K562 (cell line): ENCODE results near the gene CCNL2. TPM values are rescaled to one million over a fixed set of nuclear protein-coding genes. Genes with fewer than 3 reads are reported as not detected.
A peak's percentile ranks its signal among the peaks of the same experiment; 100 is the strongest.

Experiments used
- CBX2 ChIP-seq: fragments of 200-600 bp; sonication (generic); IDR thresholded peaks from one replicate; pipeline ENCODE4 v1.6.1; 2012; ENCODE audit warnings: mild to moderate bottlenecking, low read length, inconsistent platforms; ENCODE audit not compliant: insufficient read depth, poor library complexity, severe bottlenecking
- CREBBP ChIP-seq: IDR thresholded peaks from one replicate; pipeline ENCODE4 v1.6.1; 2012; ENCODE audit warnings: low read depth, mild to moderate bottlenecking, control low read depth, inconsistent platforms, low read length
- CTBP1 ChIP-seq: fragments of 450-650 bp; IDR thresholded peaks from 2 replicates; pipeline ENCODE4 v1.6.1; 2016; ENCODE audit warnings: borderline replicate concordance
- ESRRA ChIP-seq: fragments of 450-650 bp; IDR thresholded peaks from 2 replicates; pipeline ENCODE4 v1.6.1; 2014; ENCODE audit warnings: low read depth, mild to moderate bottlenecking, moderate library complexity, borderline replicate concordance
- NCOA6 ChIP-seq: fragments of 450-650 bp; IDR thresholded peaks from 2 replicates; pipeline ENCODE4 v1.6.1; 2017; ENCODE audit warnings: mild to moderate bottlenecking
- NFE2L1 ChIP-seq: fragments of 450-650 bp; IDR thresholded peaks from 2 replicates; pipeline ENCODE4 v1.6.1; 2016; ENCODE audit warnings: missing genetic modification characterization, low read depth, mild to moderate bottlenecking, missing compliant biosample characterization, moderate library complexity, borderline replicate concordance
- NFIX ChIP-seq: fragments of 250-450 bp; sonication (Bioruptor Pico); IDR thresholded peaks from 2 replicates; pipeline ENCODE4 v1.4.0; 2020; ENCODE audit warnings: low read depth, mild to moderate bottlenecking, moderate library complexity
- NUFIP1 ChIP-seq: fragments of 450-650 bp; IDR thresholded peaks from 2 replicates; pipeline ENCODE4 v1.6.1; 2018; ENCODE audit not compliant: partially characterized antibody
- OTX1 ChIP-seq: fragments of 450-650 bp; formaldehyde crosslinking; IDR thresholded peaks from 2 replicates; pipeline ENCODE4 v1.4.0; 2022; ENCODE audit warnings: mild to moderate bottlenecking
- PHB ChIP-seq: fragments of 250-450 bp; sonication (Bioruptor Pico); IDR thresholded peaks from 2 replicates; pipeline ENCODE4 v1.5.0; 2021
- PPARD ChIP-seq: fragments of 250-450 bp; sonication (Bioruptor Pico); IDR thresholded peaks from 2 replicates; pipeline ENCODE4 v1.8.0; 2022; ENCODE audit warnings: inconsistent platforms, mild to moderate bottlenecking, moderate library complexity
- SNIP1 ChIP-seq: fragments of 450-650 bp; IDR thresholded peaks from 2 replicates; pipeline ENCODE4 v1.7.1; 2017; ENCODE audit warnings: low read depth, mild to moderate bottlenecking
- ZNF3 ChIP-seq: fragments of 250-450 bp; sonication (Bioruptor Pico); IDR thresholded peaks from 2 replicates; pipeline ENCODE4 v1.5.0; 2021; ENCODE audit warnings: mild to moderate bottlenecking, moderate library complexity
- ZNF766 ChIP-seq: fragments of 200-800 bp; sonication (Bioruptor generic); conservative IDR thresholded peaks from 2 replicates; pipeline ENCODE4 v1.6.1; 2016; ENCODE audit warnings: missing genetic modification characterization, missing compliant biosample characterization
- polyA plus RNA-seq, 8 experiments: library from polyadenylated mRNA; depleted of rRNA in 4 of 8; stranded (reverse) in 5 of 8; unstranded in 3 of 8; fragments of >200 nt; fragmentation: Nextera tagmentation in 2 of 8; fragmentation: Illumina TruSeq in 1 of 8; extraction: Ambion mirVana in 2 of 8; extraction: Trizol in 1 of 8; gene quantifications; 2 replicates each; pipeline versions ENCODE4 v1.2.1 to v1.2.3, GENCODE V29; 2011 to 2014; ENCODE audit warnings: inconsistent platforms in 1 of 8, missing spikeins in 1 of 8
- total RNA-seq, 7 experiments: library from RNA; depleted of rRNA in 6 of 7; stranded (reverse); fragments of >200 nt in 6 of 7; fragmentation: Illumina TruSeq in 2 of 7; extraction: Trizol in 2 of 7; gene quantifications; 2 replicates each; pipeline versions ENCODE4 v1.2.1 to v1.2.3, GENCODE V29; 2011 to 2021; ENCODE audit warnings: low replicate concordance in 1 of 7
- TF ChIP-seq, protein P1 (sequence below): sonication (generic); formaldehyde crosslinking; IDR thresholded peaks from 2 replicates; pipeline ENCODE4 v1.8.1; 2023; ENCODE audit warnings: mild to moderate bottlenecking, missing genetic modification reagents
- TF ChIP-seq, protein P2 (sequence below): fragments of 450-650 bp; IDR thresholded peaks from 2 replicates; pipeline ENCODE4 v1.6.1; 2016; ENCODE audit warnings: antibody characterized with exemption
- TF ChIP-seq, protein P3 (sequence below): sonication (generic); formaldehyde crosslinking; IDR thresholded peaks from 2 replicates; pipeline ENCODE4 v1.8.0; 2022; ENCODE audit warnings: mild to moderate bottlenecking, missing genetic modification reagents
- TF ChIP-seq, protein P4 (sequence below): sonication (generic); formaldehyde crosslinking; IDR thresholded peaks from 2 replicates; pipeline ENCODE4 v1.8.0; 2022; ENCODE audit warnings: missing genetic modification reagents, mild to moderate bottlenecking, moderate library complexity, borderline replicate concordance

CCNL2 gene
- total and polyA plus RNA-seq, 9 of the 15 experiments (the other 6 are each of a cell fraction or from before 2014, with no cell fraction given): 2.8 to 287 (median 94.5) TPM

DNA sequence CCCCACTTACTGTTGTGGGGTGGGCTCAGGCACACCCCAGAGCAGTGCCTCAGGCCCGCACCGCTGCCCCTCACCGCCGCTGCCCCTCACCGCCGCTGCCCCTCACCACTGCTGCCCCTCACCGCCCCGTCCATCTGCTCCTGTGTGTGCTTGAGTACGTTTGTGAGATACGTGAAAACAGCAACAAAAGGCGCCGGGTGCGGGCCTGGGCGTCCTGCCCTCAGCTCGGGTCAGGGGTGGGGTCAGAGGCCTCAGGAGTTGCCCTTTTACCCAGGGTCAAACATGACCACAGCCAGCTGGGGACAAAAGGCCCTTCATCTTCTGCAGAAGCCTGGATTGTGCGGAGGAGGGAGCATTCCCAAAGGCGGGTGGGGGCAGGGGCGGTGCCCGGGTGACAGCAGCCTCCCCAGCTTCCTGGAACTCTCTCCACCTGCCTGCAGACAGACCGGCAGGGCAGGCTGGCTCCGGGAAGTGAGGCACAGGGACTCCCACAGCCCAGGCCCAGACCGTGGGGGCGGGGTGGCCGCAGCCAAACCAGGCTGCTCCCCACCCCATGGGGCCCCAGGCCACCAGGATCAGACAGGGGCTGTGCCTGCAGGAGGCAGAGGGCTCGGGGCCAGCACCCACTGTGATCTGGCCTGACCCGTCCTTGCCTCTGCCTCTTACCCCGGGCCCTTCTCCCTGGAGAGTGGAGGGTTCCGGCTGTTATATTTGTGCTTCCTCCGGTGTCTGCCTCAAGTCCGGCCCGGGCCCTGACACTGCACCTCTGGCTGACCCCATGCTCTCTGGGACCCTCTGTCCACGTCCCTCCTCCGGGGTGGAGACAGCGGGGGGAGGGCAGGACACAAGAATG is 34.0 kb upstream of the CCNL2 start (continued):
- TF ChIP-seq CREBBP (no peak), OTX1 (CRISPR knock-in tag) (0 out of 2 replicates have a peak, but pooled peaks have one; percentile 25), NCOA6 (no peak), NUFIP1 (no peak), ZNF766 (CRISPR knock-in tag) (0 out of 2 replicates have a peak, but pooled peaks have one; percentile 12), ZNF3 (CRISPR knock-in tag) (no peak), CTBP1 (peak; percentile 97), NFIX (no peak), PHB (peak; percentile 60), ESRRA (peak; percentile 96), PPARD (no peak), CBX2 (no peak), SNIP1 (no peak), NFE2L1 (tag) (no peak)
- TF ChIP-seq, protein P1, sequence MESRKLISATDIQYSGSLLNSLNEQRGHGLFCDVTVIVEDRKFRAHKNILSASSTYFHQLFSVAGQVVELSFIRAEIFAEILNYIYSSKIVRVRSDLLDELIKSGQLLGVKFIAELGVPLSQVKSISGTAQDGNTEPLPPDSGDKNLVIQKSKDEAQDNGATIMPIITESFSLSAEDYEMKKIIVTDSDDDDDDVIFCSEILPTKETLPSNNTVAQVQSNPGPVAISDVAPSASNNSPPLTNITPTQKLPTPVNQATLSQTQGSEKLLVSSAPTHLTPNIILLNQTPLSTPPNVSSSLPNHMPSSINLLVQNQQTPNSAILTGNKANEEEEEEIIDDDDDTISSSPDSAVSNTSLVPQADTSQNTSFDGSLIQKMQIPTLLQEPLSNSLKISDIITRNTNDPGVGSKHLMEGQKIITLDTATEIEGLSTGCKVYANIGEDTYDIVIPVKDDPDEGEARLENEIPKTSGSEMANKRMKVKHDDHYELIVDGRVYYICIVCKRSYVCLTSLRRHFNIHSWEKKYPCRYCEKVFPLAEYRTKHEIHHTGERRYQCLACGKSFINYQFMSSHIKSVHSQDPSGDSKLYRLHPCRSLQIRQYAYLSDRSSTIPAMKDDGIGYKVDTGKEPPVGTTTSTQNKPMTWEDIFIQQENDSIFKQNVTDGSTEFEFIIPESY (CRISPR knock-in tag): peak; percentile 26; the same call in 1 of the 2 replicates
- TF ChIP-seq, protein P2, sequence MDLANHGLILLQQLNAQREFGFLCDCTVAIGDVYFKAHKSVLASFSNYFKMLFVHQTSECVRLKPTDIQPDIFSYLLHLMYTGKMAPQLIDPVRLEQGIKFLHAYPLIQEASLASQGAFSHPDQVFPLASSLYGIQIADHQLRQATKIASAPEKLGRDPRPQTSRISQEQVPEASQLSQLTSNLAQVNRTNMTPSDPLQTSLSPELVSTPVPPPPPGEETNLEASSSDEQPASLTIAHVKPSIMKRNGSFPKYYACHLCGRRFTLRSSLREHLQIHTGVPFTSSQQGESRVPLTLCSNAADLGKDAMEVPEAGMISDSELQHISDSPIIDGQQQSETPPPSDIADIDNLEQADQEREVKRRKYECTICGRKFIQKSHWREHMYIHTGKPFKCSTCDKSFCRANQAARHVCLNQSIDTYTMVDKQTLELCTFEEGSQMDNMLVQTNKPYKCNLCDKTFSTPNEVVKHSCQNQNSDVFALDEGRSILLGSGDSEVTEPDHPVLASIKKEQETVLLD: no peak
- TF ChIP-seq, protein P3, sequence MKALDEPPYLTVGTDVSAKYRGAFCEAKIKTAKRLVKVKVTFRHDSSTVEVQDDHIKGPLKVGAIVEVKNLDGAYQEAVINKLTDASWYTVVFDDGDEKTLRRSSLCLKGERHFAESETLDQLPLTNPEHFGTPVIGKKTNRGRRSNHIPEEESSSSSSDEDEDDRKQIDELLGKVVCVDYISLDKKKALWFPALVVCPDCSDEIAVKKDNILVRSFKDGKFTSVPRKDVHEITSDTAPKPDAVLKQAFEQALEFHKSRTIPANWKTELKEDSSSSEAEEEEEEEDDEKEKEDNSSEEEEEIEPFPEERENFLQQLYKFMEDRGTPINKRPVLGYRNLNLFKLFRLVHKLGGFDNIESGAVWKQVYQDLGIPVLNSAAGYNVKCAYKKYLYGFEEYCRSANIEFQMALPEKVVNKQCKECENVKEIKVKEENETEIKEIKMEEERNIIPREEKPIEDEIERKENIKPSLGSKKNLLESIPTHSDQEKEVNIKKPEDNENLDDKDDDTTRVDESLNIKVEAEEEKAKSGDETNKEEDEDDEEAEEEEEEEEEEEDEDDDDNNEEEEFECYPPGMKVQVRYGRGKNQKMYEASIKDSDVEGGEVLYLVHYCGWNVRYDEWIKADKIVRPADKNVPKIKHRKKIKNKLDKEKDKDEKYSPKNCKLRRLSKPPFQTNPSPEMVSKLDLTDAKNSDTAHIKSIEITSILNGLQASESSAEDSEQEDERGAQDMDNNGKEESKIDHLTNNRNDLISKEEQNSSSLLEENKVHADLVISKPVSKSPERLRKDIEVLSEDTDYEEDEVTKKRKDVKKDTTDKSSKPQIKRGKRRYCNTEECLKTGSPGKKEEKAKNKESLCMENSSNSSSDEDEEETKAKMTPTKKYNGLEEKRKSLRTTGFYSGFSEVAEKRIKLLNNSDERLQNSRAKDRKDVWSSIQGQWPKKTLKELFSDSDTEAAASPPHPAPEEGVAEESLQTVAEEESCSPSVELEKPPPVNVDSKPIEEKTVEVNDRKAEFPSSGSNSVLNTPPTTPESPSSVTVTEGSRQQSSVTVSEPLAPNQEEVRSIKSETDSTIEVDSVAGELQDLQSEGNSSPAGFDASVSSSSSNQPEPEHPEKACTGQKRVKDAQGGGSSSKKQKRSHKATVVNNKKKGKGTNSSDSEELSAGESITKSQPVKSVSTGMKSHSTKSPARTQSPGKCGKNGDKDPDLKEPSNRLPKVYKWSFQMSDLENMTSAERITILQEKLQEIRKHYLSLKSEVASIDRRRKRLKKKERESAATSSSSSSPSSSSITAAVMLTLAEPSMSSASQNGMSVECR (CRISPR knock-in tag): peak; percentile 23; the same call in 1 of the 2 replicates
- TF ChIP-seq, protein P4, sequence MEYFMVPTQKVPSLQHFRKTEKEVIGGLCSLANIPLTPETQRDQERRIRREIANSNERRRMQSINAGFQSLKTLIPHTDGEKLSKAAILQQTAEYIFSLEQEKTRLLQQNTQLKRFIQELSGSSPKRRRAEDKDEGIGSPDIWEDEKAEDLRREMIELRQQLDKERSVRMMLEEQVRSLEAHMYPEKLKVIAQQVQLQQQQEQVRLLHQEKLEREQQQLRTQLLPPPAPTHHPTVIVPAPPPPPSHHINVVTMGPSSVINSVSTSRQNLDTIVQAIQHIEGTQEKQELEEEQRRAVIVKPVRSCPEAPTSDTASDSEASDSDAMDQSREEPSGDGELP (CRISPR knock-in tag): peak; percentile 96
